Skeletal muscle tissue (tissue), 1 donor: ENCODE measurements around the gene KIF3A. TPM values are rescaled to one million over a fixed set of nuclear protein-coding genes. Genes with fewer than 3 reads are reported as not detected.

Source experiments
- total RNA-seq: library from RNA; depleted of rRNA; stranded (reverse); fragments of >200 nt; gene quantifications from one replicate; pipeline ENCODE4 v1.2.3, GENCODE V29; 2014

KIF3A gene
- total RNA-seq, 1 donor from 2014 or later: 6.3 TPM

Other genes starting within 250 kb of the KIF3A start
- gene IRF1, start 246.8 kb downstream of the KIF3A start, total RNA-seq: 5.2 TPM
- gene IL5, start 194.0 kb downstream of the KIF3A start, total RNA-seq: not detected
- gene RAD50, start 180.6 kb downstream of the KIF3A start, total RNA-seq: 5.7 TPM
- not detected for gene IL13, start 79.4 kb downstream of the KIF3A start, total RNA-seq
- gene IL4, start 63.6 kb downstream of the KIF3A start, total RNA-seq: not detected
- gene CCNI2, start 9.9 kb upstream of the KIF3A start, total RNA-seq: not detected
- 28.7 TPM for gene SEPTIN8, start 39.7 kb upstream of the KIF3A start, total RNA-seq
- gene SOWAHA, start 75.8 kb upstream of the KIF3A start, total RNA-seq: under 0.01 TPM
- gene SHROOM1, start 93.1 kb upstream of the KIF3A start, total RNA-seq: 1.6 TPM
- gene GDF9, start 128.9 kb upstream of the KIF3A start, total RNA-seq: 0.52 TPM
- gene UQCRQ, start 129.1 kb upstream of the KIF3A start, total RNA-seq: 135 TPM
- 2.1 TPM for gene LEAP2, start 136.1 kb upstream of the KIF3A start, total RNA-seq
- 35.5 TPM for gene AFF4, start 226.1 kb upstream of the KIF3A start, total RNA-seq